HG02571 (cell line): Measurements from ENCODE around the gene GAS5.
"Not testable (repeated sequence)": the region's sequence is repeated elsewhere in the genome, so short reads cannot be mapped to it uniquely, and the experiment has no call there.

ENCODE experiments used
- ATAC-seq: cut with Tn5 transposase; IDR thresholded peaks from one replicate; pipeline ENCODE4 v1.9.1; 2021; ENCODE audit warnings: mild to moderate bottlenecking, moderate library complexity; ENCODE audit not compliant: unreplicated experiment

The GAS5 gene

DNA sequence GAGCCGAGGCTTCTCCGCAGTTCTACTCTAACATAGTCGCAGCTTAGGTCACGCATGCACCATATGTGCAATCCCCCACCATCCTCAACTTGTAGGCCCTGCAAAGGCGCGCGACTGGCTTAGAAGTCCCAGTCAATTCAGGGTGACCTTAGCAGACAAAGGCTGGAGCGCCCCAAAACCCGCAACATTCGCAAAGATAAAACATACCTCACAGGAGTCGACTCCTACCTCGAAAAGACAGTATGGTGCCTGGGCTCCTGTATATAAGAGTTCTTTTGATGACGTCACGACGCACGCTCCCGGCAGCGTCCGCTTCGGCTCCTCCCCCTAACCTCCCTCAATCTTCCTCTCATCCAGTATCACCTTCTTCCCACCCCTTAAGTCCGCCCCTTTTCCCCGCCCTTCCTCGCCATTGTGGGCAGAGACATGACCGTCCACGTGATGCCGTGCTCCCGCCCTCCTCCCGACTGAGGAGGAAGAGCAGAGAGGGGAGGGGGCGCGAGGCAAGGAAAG lies at the start of gene GAS5:
Gene GAS5, minus strand, starts transcription at position 237 of the 513 bp plus-strand sequence.
- peak; percentile 60 for ATAC-seq

GRCh38 chr1:173917149-173917548 lies 49.4 kb upstream of the GAS5 start, which contains the start of gene SERPINC1:
TSS of gene SERPINC1 (minus strand) at chr1:173917327. CDS start at chr1:173917259, 68 bp downstream.
- ATAC-seq: no peak

GRCh38 chr1:173916667-173917066 lies 48.9 kb upstream of the GAS5 start:
- ATAC-seq: no peak

DNA sequence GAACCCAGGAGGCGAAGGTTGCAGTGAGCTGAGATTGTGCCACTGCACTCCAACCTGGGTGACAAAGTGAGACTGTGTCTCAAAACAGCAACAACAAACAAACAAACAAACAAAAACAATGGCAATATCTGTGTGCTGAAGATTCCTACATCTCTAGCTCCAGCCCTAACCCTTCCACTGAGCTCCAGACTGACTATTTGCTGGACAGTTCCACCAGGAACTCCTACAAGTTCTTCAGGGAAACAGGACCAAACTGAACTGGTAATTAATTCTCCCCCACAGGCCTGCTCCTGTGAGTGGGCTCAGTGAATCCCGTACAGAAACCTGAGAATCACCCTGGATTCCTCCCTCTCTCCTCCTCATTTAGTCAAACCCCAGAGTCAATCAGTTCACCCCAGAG lies 47.8 kb upstream of the GAS5 start:
- ATAC-seq: no peak

DNA sequence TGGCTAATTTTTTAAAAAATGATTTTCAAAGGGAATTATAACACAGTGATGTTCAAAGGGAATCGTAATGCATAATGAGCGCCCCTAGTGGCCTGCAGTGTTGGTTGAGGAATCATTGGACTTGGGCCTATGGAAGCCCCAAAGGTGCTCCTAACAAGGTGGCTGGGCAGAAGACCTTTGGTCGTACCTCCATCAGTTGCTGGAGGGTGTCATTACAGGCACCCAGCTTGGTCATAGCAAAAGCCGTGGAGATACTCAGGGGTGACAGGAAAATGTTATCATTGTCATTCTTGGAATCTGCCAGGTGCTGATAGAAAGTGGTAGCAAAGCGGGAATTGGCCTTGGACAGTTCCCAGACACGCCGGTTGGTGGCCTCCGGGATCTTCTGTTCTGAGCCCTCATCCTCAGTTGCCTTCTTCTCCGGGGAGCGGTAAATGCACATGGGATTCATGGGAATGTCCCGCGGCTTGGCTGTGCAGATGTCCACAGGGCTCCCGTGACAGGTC lies 46.6 kb upstream of the GAS5 start:
- no peak for ATAC-seq

DNA sequence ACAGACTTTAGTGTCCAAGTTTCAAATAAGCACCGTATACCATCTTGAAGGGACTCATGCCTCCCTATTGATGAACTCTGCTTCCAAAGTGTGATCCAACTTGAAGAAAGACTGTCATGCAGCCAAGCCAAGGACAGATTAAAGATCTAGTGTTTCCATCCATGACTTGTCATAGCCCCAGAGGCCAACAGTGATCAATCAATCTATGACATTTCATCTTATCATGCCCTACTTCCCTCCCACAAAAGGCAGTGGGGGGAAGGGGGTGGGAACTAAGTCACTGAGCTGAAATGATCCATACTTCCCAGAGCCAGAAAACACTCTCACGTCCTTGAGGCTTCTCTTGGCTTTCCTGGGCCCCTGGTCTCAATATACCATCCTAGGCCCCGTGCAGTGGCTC lies 45.3 kb upstream of the GAS5 start:
- no peak for ATAC-seq

- ATAC-seq: no peak
Observed at GRCh38 chr1:173903827-173904531, 36.2 kb upstream of the GAS5 start.

DNA sequence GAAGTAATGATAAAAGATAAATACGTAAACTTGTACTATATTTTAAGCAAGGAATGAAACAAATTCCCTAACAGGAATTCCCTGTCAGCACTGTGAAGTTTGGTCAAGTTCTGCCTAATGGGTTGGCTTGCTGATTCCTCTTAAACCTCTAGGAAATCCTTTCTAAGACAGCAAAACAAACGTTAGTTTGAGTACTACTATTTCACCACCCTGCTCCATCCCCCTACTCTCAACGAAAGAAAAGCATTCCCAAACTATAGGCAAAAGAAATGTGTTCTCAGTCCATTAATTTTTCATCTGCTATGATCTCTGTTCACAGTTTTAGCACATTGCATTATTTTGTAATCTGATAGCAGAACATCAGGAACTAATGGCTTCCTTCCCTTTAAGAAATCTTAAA lies 33.2 kb upstream of the GAS5 start:
- no peak for ATAC-seq

GRCh38 chr1:173900427-173900826 lies 32.6 kb upstream of the GAS5 start:
- ATAC-seq: no peak

DNA sequence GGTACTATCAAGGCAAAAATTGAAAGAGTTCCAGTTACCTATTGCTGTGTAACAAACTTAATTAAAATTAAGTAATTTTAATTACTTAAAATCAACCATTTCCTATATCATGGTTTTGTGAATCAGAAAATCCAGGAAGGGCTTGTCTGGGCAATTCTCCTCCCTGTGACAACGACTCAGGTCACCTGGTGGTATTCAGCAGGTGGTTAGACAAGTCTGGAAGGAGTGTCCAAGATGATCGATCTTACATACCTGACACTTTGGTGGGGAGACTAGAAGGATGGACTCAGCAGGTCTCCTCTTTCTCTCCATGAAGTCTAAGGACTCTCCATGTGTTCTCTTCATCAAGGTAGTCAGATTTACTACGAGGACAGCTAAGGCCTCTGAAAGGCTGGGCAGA lies 26.4 kb upstream of the GAS5 start:
- ATAC-seq: no peak

DNA sequence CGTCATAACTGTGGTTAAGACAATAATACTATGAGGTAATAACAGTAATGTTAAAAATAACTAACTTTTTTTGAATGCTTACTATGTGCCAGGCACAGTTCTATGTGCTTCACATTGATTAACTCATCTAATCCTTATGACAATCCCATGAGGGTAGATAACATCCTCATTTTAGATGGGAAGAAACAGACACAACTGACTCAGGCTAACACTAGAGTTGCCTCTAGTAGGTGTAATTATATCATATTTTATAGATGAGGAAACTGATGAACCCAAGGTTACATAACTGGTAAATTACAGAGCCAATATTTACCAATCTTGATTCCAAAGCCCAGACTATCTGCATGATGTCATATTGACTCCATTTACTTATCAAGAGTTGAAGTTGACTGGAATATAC lies 25.8 kb upstream of the GAS5 start:
- no peak for ATAC-seq

GRCh38 chr1:173889885-173890284 lies 22.1 kb upstream of the GAS5 start:
- ATAC-seq: no peak

GRCh38 chr1:173888749-173889148 lies 21.0 kb upstream of the GAS5 start:
- no peak for ATAC-seq

GRCh38 chr1:173887627-173888026 lies 19.8 kb upstream of the GAS5 start:
- ATAC-seq: no peak

GRCh38 chr1:173886746-173887611 lies 19.2 kb upstream of the GAS5 start:
- no peak for ATAC-seq

DNA sequence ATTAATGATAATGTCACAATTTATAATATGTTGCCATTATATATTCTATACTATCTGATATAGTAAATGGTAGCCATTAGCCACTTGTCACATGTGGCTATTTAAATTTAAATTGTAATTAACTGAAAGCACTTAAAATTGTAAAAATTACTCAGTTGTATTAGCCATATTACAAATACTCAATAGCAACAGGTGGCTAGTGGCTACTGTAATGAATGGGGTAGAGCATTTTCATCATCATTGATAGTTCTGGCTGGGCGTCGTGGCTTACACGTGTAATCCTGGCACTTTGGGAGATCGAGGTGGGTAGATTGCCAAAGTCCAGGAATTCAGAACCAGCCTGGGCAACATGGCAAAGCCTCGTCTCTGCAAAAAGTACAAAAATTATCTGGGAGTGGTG lies 16.9 kb upstream of the GAS5 start:
- ATAC-seq: no peak

GRCh38 chr1:173881117-173881516 lies 13.3 kb upstream of the GAS5 start:
- not testable (repeated sequence) for ATAC-seq

GRCh38 chr1:173878251-173878650 lies 10.5 kb upstream of the GAS5 start:
- ATAC-seq: no peak

- ATAC-seq: no peak
Observed at GRCh38 chr1:173876732-173877131, 8.9 kb upstream of the GAS5 start.

- no peak for ATAC-seq
Observed at GRCh38 chr1:173871500-173871899, 3.7 kb upstream of the GAS5 start.

GRCh38 chr1:173871091-173871490 lies 3.3 kb upstream of the GAS5 start:
- no peak for ATAC-seq
